ENCODE measurements around the gene WDR18.

The WDR18 gene

GRCh38 chr19:984165-984967 lies at the start of gene WDR18:
TSS of gene WDR18 (plus strand) at chr19:984345. CDS start at chr19:984354, 9 bp downstream.
- TF ChIP-seq CTCF (IDR thresholded peaks at IDR 0.05; ENCODE audit: insufficient read depth, low read depth, low read length, missing control alignments), result no peak
- DNase-seq (ENCODE audit: low read depth), result peak; percentile 89
- H3K4me3 ChIP-seq (ENCODE audit: low read length), result peak within 1 kb of the TSS; percentile 94

- TF ChIP-seq CTCF (IDR thresholded peaks at IDR 0.05; ENCODE audit: insufficient read depth, low read depth, low read length, missing control alignments), result no peak
- no peak for DNase-seq (ENCODE audit: low read depth)
- no peak overlapping the region for H3K4me3 ChIP-seq (ENCODE audit: low read length)
Measured at GRCh38 chr19:934865-935479, 49.2 kb upstream of the WDR18 start.

GRCh38 chr19:936175-936546 lies 48.0 kb upstream of the WDR18 start:
- no peak for TF ChIP-seq CTCF (IDR thresholded peaks at IDR 0.05; ENCODE audit: insufficient read depth, low read depth, low read length, missing control alignments)
- no peak overlapping the region for H3K4me3 ChIP-seq (ENCODE audit: low read length)
- no peak for DNase-seq (ENCODE audit: low read depth)

- no peak overlapping the region for H3K4me3 ChIP-seq (ENCODE audit: low read length)
- no peak for TF ChIP-seq CTCF (IDR thresholded peaks at IDR 0.05; ENCODE audit: insufficient read depth, low read depth, low read length, missing control alignments)
- no peak for DNase-seq (ENCODE audit: low read depth)
Measured at GRCh38 chr19:937259-937694, 46.9 kb upstream of the WDR18 start.

GRCh38 chr19:938233-938923 lies 45.8 kb upstream of the WDR18 start:
- no peak for DNase-seq (ENCODE audit: low read depth)
- H3K4me3 ChIP-seq (ENCODE audit: low read length), result no peak overlapping the region
- TF ChIP-seq CTCF (IDR thresholded peaks at IDR 0.05; ENCODE audit: insufficient read depth, low read depth, low read length, missing control alignments), result no peak

- no peak overlapping the region for H3K4me3 ChIP-seq (ENCODE audit: low read length)
- DNase-seq (ENCODE audit: low read depth), result no peak
Measured at GRCh38 chr19:939439-939838, 44.7 kb upstream of the WDR18 start.

More at GRCh38 chr19:939439-939838, 44.7 kb upstream of the WDR18 start:
- TF ChIP-seq CTCF (IDR thresholded peaks at IDR 0.05; ENCODE audit: insufficient read depth, low read depth, low read length, missing control alignments), result no peak

Data from epithelial cell of esophagus (primary cell).